HPDE6-E6E7 (cell line): Measurements from ENCODE around the gene MALSU1.
"Not testable (repeated sequence)": the region's sequence is repeated elsewhere in the genome, so short reads cannot be mapped to it uniquely, and the experiment has no call there.

Source experiments
- DNase-seq: peaks from one replicate; pipeline ENCODE4 v3.0.0; 2011; ENCODE audit warnings: missing footprints; ENCODE audit errors: extremely low spot score

Gene MALSU1

DNA sequence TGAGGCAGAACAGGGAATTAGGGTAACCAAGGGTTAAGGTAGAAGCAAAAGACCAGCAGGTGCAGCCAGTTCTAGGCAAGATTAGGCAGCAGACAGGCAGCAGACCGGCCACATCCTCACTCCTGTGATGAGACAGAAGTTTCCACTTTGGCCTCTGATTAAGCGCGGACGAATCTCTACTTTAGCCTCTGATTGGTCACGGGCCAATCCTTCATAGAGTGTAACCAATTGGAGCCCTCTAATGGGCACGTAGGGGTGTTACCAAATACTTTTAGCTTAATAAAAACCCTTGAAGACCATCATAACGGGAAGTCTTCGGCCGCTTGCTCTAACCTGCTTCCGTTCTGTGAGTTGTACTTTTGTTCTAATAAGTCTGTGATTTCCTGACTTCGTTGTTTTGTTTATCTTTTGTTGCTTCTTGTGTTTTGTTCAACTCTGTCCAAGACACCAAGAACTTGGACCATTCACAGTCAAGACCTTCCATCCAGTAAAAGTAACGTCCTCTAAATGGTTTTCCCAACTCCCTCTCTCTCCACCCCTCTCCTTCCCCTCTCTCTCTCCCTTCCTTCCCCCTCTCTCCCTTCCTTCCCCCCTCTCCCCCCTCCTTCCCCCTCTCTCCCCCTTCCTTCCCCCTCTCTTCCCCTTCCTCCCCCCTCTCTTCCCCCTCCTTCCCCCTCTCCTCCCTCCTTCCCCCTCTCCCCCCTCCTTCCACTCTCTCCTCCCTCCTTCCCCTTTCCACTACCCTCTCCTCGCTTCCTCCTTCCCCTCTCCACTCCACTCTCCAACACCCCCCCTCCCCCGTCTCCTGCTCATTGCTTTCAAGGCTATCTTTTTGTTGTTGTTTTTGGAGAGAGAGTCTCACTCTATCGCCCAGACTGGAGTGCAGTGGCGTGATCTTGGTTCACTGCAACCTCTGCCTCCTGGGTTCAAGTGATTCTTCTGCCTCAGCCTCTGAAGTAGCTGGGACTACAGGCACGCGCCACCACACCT lies 13.2 kb upstream of the MALSU1 start:
- DNase-seq = no peak

DNA sequence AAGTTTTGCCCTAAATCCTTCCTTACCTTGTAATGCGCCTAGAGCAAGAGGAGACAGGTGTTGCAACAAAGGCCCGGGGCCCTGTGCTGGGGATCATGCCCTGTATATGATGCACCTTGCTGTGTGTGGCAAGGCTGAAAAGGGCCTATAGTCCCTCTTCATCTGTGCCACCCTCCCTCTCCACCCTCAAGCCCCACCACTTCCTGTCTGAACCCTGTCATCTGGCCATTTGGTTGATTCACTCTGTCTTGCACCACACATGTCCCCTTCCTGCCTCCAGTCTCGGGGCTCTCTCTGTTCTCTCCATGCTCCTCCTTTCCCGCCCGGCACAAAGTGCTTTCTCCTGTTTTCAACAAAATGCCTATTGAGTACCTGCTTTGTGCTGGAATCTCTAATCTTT lies 11.5 kb upstream of the MALSU1 start:
- DNase-seq = no peak

- no peak for DNase-seq
Measured at GRCh38 chr7:23290993-23291392, 8.1 kb upstream of the MALSU1 start.

DNA sequence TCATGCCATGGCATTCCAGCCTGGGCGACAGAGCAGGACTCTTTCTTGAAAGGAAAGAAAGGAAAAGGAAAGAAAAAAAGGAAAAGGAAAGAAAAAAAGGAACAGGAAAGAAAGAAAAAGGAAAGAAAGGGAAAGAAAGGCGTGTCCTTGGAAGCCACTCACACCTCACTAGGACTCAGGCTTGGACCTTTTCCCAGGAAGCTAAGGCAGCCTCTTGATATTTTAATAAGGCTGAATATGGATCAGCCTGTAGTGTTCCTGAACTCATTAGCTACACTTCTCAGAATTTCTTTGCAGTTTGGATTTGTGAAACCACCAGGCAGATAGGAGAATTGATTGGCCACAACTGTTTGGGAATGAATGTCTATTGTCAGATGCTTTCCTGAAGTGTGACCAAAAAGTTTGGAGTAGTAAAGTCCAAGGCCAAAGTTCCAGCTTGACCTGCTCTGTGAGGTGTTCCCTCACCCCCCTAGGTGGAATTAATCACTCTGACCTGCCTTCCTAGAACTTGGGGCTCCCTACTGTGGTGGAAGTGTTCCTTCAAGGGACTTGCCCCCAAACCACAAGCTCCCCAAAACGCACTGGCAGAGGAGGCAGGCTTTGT lies 7.1 kb upstream of the MALSU1 start:
- DNase-seq = no peak

DNA sequence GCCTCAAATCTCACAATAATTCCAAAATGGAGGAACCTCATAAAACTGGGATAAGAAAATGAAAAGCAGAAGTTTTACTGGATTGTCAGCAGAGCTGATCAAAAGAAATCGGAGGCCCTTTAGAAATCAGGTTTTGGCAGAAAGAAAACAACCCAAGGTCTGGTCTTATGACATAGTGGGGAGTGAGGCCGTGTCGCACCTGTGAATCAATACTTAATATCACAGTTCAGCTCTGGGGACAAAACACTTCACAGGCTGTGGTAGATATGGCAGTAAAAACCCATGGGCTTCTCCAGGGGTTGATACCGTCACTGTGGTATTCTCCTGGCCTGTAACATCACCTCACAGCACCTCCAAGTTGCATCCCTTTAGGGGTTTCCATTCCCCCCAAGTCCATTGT lies 6.5 kb upstream of the MALSU1 start:
- DNase-seq = no peak

DNA sequence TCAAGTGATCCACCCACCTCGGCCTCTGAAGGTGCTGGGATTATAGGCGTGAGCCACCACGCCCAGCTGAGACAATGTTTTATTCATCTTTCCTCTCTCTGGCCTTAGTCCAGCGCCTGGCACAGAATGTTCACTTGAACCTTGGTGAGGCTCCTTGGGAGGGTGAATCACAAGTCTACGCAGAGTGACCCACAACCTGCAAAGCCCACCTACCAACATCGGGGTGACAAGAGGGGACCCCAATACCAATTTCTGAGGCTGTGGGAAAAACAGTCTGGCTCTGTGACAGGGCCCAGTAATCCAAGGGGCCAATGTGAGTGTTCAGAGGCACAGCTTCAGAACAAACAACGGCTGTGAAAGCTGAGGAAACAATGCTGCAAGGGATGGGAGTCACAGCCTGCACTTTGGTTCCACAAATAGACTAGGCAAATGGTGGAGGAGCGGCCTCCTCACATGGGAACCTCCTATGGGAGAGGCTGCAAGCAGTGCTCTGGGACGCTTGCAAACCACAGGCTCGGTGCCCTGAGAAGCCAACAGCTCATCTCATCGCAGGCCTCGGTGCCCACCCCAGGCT lies 5.6 kb upstream of the MALSU1 start:
- DNase-seq = no peak

DNA sequence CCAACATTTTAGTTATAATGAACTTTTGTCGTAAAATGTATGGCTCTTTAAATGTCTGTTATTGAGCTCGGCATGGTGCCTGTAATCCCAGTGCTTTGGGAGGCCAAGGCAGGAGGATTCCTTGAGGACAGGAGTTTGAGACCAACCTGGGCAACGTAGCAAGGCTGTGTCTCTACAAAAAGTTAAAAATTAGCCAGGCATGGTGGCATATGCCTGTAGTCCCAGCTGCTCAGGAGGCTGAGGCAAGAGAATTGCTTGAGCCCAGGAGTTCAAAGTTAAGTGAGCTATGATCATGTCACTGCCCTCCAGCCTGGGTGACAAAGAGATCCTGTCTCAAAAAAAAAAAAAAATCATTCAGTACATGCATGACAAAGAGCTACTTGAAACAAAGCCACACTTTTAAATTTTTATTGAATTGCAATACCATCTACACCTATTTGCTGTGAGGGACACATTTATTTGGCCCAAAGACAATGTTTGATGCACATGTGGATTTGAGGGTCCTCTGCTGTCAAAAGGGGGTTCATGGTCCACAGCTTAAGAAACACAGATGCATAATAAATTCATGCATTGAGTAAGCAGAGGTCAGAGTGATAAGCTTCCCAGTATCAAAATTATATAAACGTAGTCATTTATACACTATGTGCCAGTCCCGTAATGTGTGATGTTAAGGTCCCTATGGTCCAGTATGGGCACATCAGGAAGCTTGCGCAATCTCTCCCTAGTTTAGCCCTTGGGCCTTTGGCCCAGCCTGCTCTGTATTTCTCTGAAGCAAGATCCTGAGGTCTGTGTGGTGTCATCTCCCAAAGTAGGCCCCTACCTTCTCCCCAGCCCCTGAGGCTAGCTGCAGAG lies 4.4 kb upstream of the MALSU1 start:
- DNase-seq = no peak

GRCh38 chr7:23295401-23295697 lies 3.8 kb upstream of the MALSU1 start:
- DNase-seq = no peak

DNA sequence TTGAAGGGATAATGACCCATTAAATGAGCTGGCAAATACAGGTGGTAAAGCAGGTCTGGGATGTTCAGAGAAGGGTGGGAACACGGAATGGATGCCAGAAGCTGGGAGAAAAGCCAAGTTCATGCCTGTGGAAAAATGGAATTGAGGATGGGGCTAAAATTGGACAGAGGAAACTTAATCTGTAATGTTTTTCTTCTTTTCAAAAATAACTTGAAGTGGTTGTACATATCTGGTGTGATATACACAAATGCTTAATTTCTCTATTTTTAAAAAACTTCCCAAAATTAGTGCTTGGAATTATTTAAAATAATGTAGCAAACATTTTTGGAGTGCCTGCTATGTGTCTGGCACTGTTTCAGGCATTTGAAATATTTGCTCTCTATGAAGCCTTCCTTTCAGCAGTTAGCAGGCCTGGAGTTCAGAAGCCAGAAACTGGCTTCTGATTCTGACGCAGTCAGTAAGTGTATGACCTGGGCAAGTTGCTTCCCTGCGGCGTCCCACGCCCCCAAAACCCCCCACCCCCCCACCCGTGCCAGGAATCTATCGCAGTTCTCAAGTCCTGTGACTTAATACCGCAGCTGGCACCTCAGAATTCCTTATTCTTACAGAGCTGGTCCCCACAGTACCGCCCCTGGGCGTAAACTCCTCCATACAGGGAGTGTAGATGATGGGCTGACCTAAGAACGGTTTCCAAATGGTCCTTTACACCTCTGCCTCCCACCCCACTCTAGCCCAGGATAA lies 828 bp upstream of the MALSU1 start:
- DNase-seq = no peak

DNA sequence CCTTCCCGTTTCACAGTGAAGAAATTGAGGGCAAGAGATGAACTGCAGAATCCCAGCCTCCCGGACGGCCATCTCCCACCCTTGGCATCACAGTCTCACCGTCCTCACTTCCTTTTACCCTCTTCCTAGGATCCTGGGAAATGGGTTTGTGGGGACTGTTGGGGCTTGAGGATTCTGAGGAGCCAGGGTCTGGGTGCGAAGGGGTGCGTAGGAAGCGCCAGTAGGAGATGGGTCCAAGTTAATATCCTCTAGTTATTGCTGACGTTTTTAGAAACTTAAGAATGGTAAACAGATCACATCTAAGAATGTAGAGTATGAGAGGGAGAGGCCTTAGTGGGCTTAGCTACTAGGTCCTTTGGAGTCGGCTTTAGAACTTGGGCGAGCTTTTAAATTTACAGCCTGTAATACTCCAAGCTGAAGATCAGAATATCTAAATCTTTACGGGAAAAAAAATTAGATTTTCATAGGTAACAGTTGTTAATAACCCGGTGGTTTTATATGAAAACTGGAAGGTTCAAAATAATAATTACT lies 696 bp downstream of the MALSU1 start:
- DNase-seq = no peak

DNA sequence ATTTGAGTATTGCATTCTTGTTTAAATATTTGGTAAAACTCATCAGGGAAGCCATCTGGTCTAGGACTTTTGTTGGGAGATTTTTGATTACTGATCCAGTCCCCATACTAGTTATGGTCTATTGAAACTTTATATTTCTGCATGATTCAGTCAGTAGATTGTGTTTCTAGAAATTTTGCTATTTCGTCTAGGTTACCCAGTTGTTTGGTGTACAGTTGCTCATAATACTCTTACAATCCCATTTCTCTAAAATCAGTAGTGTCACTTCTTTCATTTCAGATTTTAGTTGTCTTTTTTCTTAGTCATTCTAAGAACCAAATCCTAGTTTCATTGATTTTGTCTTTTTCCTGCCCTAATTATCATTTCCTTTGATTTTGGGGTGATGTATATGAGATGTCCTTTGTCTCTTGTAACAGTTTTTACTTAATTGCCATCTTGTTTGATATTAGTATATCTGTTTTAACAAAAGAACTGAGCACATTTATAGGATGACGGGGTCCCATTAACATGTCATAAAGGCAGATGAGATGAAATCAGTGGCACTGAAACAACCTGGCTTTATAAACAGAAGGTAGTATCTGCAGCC lies 7.9 kb downstream of the MALSU1 start:
- no peak for DNase-seq

DNA sequence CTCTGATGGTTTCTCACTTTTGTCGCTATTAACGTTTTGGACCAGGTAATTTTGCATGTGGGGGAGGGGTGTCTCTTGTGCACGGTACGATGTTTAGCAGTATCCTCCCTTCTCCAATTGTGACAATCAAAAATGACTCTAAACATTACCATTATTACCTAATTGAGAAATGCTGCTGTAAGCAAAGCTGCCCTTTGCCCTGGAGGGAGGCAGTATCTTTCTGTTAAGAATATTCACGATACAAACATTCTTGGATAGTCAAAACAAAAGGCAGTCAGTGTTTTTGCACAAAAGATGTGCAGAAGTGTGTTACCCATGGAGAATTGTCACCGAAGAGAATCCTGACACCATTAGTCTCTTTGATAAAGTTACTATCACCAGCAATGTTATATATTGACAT lies 9.6 kb downstream of the MALSU1 start:
- no peak for DNase-seq

DNA sequence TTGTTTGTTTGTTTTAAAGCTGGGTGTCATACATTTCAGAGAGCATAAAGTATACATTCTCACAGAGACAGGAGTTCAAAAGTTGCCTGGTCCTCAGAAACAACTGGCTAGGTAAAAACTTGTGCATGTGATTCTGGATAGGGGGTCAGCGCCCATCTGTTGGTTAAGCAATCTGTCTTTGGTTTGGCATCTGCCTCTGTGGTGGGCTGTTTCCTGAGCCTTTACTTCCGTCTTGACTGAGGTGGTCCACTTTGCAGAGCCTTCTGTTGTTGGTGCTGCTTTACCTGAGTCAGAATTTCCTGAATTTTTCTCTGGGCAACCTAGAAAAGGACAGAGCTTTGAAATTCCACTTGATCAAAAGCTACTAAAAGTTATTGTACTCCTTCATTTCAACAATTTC lies 13.0 kb downstream of the MALSU1 start:
- DNase-seq = not testable (repeated sequence)

- DNase-seq = no peak
Measured at GRCh38 chr7:23315366-23315765, 16.2 kb downstream of the MALSU1 start.

DNA sequence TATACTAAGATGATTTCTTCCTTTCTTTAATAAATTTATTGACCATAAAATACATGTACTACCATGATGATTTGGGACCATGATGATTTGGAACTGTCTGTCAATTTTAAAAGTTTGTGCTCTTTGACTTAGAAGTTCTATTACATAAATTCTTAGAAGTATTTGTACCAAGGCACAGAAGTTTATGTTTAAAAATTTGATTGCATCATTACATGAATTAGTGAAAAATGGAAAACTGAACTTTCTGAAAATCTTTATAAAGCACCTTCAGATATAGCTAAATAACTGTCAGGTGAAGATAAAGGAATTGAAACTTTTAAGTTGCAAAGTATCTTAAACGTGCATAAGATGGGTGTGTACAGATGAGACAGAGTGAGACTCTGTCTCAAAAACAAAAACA lies 32.0 kb downstream of the MALSU1 start:
- DNase-seq = no peak

GRCh38 chr7:23332193-23332592 lies 33.1 kb downstream of the MALSU1 start:
- DNase-seq = no peak

DNA sequence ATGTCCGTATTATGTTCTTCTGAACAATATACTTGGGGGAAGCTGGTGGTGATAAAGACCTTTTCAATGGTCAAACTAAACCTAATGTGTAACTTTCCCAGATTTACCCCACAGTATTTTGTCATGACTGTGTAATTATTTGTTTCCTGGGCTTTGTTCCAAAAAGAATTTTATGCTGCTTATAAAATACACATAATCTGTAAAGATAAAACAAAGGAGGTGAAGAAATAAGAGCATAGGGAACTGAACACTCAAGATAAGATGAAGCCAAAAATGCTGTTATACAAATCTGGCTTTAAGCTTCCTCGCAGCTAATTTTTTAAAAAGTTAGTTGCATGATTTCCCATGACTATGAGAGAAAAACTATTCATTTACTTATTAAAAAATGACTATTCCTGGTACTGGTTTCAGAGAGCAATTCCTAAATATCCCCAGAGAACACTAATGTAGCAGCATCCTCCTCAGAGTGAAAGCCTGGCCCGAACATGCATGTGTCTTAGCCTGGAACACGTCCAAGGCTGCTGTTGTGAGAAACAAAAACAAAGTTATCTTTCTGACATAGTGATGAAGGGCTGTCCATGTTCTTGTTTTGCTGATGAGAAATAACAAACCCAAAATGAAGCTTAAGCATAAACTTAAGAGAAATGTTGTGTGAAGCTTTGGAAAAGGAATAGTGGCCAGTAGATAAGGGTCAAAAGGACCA lies 33.9 kb downstream of the MALSU1 start:
- no peak for DNase-seq

DNA sequence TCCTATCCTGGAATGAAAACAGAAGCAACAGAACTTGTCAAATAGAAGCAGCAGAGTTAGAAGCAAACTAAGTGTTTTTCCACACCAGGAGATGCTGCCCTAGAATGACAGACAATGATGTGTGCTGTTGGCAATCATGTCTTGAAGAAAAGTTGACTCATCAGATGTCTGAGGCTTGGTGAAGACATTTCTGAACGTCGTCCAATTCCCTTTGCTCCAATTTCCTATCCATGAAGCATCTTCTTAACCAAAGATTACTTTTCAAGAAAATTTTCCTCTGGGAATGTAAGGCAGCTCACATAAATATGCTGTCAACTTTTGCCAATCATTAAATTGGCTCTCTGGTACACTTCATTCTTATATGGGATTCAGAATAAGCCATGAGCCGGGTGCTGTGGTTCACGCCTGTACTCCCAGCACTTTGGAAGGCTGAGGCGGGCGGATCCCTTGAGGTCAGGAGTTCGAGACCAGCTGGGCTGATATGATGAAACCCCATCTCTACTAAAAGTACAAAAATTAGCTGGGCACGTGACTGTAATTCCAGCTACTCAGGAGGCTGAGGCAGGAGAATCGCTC lies 34.6 kb downstream of the MALSU1 start:
- DNase-seq = peak; percentile 41

GRCh38 chr7:23334482-23335056 lies 35.4 kb downstream of the MALSU1 start:
- peak; percentile 95 for DNase-seq
